NOMO-1 (cell line): ENCODE data around the gene ZNF202.

Experiments used
- DNase-seq, 2 experiments: peaks; one replicate each; lab custom pipeline; 2025; ENCODE audit not compliant: unreplicated experiment in 2 of 2; lab: John Stamatoyannopoulos, UW

The ZNF202 gene

DNA sequence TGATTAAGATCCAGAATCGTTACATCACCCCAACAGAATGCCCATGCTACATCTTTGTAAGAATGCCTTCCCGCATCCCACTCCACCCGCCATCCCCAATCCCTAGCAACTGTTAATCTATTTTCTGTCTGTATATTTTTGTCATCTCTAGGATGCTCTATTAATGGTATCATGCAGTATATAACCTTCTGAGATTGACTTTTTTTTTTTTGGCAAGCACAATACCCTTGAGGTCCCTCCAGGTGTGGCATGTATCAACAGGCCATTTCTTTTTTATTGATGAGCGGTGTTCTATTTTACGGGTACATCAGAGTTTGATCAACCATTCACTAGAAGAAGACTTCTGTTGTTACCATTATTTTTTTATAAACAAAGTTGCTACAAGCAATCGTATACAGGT, 56.9 kb downstream of the ZNF202 start:
- no peak for DNase-seq

DNA sequence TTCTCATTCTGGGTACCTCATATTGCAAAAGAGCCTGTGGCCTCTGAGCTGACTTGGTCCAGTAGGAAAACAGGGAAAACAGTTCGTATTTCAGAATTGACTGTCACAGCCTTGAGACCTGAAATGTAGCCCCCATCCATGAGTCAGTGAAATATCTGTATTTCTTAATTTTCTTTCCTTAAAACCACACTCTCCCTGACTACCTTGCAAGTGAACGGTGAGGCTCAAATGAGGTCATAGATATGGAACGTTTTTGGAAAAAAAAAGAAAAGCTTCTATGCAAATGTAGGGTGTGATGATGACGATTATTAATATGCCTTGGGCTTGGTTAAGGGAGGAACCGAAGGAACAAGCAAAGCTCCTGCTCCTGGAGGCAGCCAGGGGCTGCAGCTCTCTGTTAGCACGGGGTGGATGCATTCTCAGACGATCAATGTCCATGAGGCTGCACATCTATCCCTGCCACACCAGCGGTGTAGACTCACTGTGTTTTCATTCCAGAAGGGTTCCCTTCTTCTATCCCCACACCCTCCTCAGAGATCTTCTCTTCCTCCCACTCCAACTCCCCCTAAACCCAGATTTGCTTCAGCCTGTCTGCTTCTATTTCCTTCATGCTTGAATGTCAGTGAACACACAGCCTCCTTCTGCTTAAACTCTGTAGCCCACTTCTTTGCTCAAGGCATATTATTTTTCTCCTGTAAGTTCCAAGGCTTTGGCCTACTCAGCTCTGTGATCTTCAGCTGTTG, 57.9 kb downstream of the ZNF202 start:
- no peak for DNase-seq

DNA sequence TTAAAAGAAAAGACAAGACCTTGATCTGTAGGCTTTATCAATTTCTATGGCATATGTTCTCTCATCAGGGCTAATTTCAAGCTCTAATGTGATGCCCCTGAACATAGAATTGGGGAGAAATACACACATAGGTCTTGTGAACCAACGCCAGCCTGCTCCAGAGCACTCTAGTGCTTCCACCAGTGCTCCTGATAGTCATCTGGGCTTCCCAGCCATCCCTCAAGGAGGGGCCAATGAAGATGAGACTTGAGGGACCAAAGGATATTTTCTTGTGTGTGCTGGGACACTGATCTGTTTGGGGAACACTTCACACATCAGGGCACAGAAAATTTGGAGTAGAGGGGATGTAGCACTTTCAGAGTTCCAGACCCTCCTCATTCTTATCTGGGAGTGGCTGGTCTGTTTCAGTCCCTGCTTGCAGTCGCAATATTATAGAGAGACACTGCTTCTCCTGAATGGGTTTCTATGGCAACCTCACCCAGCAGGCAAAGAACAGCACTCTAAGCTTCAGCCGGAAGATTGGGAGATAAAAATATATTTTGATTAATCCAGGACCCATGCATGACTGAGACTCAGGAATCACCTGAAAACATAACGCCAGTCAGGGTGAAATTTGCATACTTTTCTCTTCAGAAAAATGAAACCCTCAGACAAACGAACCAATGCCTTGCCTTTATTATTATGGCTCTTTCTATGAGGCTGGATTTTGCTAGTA, 58.6 kb downstream of the ZNF202 start:
- no peak for DNase-seq

DNA sequence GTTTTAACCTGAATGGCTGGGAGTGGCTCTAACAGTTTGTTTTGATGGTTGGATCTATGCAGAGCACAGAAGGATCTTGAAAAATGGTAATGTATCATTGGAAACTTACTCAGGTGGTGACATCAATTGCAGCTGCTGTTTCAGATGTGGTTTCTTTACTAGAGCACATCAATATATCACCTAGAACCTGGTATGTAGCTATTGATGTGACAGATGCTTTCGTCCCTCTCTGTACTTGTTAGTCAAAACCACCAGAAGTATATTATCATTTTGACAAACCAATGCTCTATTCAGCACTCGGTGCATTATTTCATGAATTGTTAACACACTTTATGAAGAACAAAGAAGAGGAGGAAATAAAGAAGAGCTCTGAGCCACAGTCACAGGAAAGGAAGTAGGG, 60.4 kb downstream of the ZNF202 start:
- DNase-seq, result no peak

DNA sequence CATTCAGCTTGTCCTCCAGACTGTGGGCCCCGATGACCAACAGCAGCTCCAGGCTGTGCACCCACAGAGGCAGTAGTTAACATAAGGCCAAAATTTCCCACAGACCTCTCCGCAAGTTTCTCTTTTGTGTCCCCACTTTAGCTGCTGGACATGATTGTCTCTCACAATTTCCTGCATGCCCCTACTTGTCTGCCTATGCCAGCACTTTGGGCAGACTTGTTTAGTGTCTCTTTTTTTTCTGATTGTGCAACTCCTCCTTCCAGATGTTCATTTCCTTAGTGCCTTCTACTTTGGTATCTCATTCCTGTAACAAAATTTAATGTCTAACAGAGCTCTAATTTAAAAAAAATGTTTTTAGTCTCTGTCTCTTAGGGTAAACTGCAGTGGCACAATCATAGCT, 63.2 kb downstream of the ZNF202 start:
- DNase-seq, result no peak

DNA sequence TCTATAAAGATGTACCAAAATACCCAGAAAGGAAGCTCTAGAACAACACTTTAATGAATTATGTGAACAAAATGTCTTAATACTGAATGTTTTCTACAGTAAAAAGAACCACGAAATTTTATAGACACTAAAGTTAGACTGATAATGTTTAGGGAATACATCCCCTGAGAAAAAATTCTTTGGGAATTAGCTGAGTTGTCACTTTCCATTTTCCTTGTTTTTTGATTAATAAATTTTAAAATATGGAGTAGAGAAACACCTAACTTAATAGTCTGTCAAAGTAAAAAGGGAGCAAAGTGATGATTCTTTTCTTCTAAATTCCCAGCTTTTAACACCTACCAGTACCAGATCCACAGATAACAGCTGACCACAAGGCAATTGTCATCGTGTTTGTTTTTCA, 64.0 kb downstream of the ZNF202 start:
- no peak for DNase-seq

DNA sequence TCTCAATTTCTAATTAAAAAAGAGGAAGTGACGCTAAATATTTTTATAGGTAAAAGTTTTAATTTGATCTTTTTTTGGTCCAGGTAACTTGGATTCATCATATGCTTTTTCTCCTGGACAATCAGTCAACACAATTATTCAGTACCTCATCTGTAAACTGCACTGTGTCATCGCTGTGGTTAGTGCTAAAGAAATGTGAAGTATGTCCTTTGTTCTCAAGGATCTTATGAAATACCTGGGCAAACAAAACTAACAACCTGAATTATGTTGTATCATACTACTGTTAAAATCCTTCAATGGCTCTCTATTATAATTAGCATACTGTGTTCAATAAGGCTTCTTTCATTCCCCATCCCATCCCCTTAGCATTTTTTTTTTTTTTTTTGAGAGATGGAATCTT, 67.2 kb downstream of the ZNF202 start:
- no peak for DNase-seq
